Frontal cortex (tissue), 4 donors: ENCODE data around the gene SHROOM3. TPM values are rescaled to one million over a fixed set of nuclear protein-coding genes. Genes with fewer than 3 reads are reported as not detected.
A peak's percentile ranks its signal among the peaks of the same experiment; 100 is the strongest.

Experiments
- DNase-seq, 2 donors: peaks; one replicate each; pipeline ENCODE4 v3.0.0; 2012; ENCODE audit warnings: low spot score in 2 of 2
- FAIRE-seq: peaks from 2 replicates; lab custom pipeline; 2012; peaks lifted over from hg19 to GRCh38; lab: Jason Lieb, UNC
- total RNA-seq: library from RNA; depleted of rRNA; stranded (reverse); fragments of >200 nt; gene quantifications from one replicate; pipeline ENCODE4 v1.2.3, GENCODE V29; 2014
- donor health status: control.
- donor health status: control.
- donor health status: control.

Gene SHROOM3
- total RNA-seq, 1 donor from 2014 or later: 9.8 TPM

DNA sequence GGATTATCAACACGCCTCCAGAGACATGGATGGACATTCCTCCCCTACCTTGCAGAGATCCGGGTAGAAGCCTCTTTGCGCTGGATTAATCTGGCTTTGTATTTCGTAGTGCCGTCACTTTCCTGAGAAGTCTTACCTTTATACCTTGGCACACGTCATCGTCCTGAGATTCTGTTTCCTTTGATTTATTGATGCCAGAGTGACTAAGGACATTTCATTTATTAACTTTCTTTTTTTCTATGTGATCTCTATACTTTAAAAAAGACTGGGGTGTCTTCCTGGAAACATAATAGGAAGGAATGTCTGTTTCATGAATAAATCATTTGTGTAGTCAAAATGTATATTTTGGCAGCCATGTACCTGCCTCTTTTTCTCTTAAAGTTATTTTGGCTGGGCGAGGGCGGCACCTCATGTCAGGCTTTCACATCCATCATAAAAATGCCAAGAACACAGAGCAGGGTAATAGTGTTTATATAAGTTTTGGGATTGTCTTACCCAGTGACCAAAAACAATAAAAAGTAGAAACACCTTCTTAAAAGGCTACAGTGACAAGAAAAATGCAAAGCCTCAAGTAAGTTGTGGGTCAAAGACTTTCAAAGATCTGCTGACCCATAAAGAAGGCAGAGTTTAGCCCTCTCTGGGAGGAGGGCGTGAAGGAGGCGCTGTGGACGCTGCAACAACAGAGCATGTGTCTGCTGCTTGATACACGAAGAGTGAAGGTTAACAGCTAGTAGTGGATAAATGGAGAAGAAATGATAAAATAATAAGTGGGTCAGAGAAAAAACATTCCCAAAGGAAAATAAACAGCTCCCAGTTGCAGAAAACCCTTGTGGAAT, 124.4 kb downstream of the SHROOM3 start:
- FAIRE-seq (no peak), DNase-seq (no peak)

DNA sequence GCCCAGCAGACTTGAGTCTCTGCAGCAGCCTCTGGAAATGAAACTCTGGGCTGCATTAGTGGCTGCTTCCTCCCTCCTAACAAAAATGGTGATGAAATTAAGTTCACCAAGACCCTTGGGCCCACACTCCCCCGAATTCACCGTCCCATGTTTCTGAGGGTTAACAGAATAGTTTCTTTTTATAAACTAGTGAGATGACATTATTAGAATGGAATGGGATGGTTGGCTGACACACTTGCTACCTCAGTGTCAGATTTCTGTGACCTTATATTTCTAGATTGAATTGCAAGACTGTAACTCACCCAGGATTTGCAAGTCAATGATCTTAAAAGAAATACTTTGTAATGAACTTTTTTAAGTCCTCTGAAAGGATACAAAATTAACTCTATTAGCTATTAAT, 127.1 kb downstream of the SHROOM3 start:
- no peak for DNase-seq
- no peak for FAIRE-seq

DNA sequence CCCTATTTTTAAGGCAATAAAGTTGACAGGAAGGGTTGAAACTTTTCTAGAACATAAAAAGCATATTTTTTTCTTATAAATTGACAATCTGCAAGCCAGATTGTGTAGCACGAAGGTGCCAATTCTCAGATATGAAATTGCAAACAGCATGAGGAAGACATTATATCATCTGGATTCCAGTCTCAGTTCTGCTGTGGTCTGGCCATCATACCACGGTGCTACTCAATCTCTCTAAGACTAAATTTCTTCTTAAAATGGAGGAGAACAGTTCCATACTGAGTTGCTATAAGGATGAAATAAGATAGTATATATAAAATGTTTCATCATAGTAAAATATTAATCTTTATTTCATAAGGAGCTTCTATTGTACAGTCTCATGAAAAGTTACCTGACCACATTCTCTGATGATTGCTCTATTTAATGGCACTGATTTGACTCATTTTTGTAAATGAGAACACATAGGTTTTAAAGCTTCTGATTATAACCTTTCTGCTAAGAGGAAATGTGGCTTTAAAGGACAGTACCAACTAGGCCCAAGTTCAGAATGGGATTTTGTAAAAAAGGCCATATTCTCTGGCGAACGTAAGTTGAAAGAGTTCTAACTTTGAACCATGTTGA, 127.9 kb downstream of the SHROOM3 start:
- DNase-seq: no peak
- no peak for FAIRE-seq

DNA sequence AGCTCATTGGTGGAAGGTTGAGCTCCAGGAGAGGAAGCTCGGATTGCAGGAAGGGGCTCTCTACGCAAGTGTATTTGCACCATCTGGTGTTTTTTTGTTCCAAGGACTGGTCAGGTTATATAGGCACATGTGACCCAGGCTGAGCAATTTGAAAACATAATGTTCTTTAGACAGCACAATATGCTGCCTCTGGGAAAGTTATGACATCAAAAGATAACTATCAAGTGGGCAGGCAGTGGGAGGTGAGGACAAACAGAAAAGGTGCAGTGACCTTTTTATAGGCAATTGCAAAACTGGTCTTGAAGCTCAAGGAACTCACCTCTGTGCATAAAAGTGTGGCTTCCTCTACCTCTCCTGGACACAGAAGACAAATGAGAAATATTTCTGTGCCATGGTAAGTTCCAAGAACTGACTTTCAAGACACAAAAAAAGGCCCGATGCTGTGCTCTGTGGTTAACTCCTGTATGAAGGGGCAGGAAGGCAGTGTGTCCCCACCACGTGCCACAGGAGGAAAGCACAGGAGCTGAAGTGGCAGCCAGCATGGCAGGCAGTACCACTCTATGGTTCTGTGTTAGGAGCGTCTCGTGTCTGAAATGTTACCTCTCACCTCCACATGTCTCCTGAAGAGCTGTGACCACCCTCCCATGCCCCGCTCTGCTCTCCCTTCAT, 128.6 kb downstream of the SHROOM3 start:
- no peak for FAIRE-seq
- DNase-seq: no peak

DNA sequence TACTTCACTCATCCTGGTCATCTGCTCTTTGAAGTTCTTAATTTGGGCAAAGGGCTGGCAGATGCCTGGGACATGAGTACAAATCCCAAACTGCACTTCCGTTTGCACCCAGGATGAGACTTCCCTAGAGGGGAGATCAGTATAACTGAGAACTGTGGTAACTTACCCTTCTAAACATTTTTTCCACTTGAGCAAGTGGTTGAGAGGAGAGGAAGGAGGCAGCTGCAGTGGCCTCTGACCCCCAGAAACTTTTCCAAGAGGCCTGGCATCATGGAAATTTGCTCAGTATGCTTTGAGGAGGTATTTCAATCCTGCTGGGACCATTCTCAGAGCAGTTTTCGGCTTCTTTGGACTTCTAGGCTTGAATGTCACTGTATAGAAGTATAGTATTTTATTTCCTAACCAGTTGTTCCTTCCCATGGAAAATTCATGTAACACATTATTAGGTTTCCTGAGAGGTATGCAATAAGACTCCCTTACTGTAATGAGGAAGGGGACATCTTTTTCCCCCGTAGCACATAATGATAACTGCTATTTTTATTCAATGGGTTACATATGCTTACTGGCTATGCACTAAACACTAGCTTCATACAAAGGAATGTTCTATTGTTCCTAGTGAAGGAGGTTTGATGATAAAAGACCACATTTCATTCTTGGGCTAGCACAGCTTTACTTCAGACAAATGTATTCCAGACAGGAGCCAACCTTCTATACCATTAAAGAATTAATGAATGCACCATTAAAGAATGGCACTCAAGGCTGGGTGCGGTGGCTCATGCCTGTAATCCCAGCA, 129.3 kb downstream of the SHROOM3 start:
- FAIRE-seq: no peak

DNA sequence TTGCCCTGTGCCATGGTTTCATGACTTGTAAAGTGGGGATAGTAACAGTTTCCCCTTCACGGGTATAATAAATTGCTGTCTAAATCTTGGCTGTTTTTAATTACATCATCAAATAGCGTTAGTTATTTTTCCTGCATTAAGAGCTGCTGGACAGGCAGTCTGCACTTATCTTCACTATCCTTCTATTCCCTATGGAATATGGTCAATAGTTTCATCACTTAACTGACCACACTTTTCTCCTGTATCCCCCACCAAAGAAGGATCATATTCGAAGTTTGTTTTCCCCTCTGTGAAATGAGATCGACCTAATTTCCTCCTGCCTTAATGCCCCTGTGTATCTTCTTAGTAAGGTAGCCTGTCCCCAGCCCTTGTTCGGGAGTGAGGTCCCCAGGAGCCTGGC, 133.2 kb downstream of the SHROOM3 start:
- FAIRE-seq: no peak
- DNase-seq: no peak

More for the DNA sequence above, 129.3 kb downstream of the SHROOM3 start:
- DNase-seq: no peak

DNA sequence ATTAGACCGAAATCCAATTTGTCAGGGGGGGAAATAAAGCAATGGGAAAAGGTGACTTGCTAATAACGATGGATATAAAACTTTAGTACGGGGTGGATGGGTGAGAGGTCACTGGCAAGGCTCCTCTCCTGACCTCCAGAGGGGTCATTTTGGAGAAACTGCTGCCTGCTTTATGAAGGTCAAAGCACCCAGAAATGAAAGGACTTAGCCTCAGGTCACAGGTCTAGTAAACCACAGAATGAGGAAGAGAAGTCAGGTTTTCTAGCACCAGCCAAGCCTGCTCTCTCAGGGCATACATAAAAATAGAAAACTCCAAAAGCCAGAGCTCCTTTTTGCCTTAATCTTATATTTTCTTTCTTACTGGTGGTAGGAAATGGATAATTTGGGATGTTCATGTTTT, 134.2 kb downstream of the SHROOM3 start:
- FAIRE-seq: no peak

DNA sequence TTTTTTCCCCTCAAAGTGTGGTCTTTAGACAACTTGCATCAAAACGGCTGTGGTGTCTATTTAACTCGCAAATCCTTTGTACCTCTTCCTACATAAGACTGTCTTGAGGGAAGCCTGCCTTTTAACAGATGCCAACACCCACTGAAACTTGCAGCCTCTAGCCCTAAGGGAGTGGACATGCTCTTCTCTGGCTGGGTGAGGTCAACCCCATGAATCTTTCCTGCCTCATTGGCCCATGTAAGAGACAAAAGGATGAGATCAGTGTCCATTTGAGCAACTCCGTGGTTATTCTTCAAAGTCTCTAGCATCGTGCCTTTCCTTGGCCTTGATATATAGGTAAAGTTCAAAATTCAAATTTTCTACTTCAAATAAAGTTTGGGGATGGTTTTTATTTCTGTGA, 134.7 kb downstream of the SHROOM3 start:
- FAIRE-seq (no peak), DNase-seq (no peak)

More for the DNA sequence above, 134.2 kb downstream of the SHROOM3 start:
- DNase-seq: no peak

DNA sequence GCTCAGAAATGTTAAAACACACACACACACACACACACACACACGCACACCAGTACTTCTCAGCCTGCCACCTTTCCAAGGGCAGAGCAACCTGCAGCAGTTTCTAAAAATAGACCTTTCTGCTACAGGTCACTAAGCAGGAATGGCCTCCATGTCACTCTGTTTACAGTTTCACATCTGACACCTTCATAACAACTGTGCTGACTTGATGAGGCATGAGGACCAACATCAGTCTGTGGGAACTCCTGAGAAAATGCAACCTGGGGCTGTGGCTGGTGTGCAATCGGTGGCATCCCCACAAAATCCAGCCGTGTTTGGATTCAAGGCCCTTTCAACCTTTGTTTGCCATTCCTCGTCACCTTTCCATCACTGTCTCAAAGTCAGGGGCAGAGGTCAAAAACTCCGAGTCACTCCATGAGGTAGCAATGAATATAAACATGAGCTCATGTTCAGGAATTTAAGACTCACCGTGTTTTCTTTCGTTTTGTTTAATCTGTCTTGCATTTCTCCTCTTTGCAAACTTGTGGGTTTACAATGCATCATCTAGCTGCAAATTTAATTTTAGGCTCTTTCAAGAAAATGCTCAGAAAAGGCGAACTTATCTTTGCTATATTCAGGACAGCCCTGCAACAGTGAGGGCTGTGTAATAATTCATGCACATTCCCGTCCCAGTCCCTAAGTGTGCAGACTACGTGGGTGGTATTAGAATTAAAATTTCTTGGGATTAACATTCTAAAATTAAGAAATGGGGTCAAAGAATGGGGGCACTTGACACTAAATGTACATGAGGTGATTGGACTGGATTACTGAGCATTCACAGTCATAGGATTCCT, 135.3 kb downstream of the SHROOM3 start:
- no peak for DNase-seq
- FAIRE-seq: no peak

DNA sequence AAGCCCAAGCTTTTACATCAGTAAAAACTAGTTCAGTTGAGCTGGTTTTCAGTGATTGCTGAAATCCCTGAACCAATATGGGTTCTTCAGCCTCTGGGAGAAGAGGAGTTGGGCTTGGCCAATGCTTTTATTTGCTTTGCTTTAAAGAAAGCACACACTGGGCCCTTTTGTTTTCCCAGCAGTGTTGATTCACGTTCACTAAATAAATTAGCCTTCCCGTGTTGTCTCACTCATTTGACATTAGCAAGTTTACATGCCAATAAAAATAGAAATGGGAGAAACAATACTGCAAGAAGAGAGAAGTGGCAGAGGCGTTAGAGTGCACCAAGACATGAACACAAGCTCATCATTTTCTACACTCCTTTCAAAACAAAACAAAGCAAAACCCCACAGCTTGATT, 136.2 kb downstream of the SHROOM3 start:
- no peak for DNase-seq
- no peak for FAIRE-seq

DNA sequence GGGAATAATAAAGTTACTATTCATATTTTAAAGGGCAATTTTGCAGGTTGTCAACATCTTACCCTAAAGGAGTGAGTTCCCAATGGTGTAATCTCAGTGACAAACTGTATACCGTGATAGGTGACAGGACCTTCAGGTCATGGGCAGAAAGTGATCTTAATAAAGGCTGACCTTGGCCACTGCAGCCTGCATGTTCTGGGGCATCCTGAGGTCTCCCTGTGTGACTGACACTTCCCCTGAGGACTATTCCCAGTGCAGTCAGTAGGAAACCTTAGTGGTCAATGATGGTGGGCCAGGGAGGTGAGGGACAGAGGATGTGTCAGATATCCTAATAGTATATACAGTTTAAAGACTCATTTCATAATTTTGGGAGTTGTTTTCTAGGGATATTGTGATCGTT, 137.2 kb downstream of the SHROOM3 start:
- FAIRE-seq (no peak), DNase-seq (no peak)

DNA sequence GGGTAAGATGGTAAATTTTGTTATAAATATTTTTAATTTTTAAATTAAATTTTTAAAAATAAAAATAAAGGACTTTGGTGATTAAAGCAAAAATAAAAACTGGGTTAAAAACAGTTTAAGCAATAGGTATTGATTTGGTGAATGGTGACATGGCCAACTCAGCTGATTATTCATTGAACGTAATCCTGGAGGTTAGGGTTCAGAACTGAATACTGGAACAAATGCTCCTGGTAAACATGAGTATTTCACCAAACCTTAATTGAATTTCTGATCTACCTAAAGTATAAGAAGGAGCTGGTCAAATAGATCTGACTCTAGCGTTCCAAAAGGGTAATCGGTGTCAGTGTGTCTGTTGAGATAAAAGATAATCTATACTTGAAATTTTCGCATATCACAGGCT, 141.8 kb downstream of the SHROOM3 start:
- FAIRE-seq (peak; percentile 64), DNase-seq (no peak)

DNA sequence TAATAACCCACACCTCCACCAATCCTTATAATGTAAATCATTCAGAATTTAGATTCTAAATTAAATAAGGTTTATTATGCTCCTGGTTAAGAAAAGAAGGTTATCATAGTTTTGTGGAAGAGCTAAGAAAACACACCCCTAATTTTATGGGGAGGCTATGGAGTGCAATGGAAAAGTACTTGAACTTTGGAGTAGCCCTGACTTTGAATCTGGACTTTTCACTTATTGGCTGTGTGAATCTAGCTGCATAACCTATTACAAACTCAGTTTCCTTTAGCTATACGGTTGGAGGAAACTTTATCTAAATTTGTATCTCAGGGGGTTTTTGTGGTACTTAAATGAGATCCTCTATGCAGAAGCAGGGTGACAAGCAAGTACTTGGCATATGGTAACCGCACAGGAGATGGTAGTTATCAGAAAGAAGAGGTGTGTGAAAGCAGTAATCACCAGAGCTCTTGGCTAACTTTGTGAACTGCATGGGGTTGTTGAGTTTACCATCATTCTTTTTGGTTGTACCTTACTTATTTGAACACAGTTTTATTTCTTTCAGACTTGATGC, 143.1 kb downstream of the SHROOM3 start:
- DNase-seq (no peak), FAIRE-seq (no peak)

DNA sequence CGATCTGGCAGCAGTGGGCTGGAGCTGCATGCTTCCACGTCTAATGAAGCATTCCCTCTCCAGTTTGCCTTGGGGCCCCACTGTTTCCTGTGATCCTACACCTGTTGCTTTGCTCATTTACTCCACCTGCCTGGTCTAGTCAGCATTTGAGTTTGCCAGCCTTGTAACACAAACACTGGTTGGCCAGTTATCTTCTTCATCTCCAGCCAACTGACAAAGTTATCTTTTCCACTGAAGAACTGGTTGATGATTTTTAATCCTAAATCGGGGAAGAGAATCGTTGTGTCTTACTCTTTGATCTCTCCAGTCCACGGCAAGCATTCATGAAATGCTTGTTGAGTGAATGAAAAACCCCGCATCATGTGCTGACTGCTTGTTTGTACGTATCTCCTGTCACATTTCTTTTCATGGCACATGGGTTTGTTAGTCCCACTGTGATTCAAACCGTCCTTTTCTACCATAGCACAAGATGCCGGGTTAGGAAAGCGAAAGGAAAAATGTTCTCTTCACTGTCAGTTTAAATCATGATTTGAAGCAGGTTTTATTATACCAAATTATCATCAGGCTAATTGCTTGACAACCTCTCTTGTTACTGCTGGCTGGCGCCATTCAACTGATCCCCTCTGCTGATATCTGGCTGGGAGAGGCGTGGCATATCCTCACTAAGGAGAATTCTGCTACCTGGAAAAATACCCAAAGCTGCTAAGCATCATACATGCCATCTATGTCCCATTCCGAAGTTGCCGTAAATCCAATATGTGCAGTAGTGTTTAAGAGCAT, 144.8 kb downstream of the SHROOM3 start:
- no peak for FAIRE-seq
- DNase-seq: no peak

DNA sequence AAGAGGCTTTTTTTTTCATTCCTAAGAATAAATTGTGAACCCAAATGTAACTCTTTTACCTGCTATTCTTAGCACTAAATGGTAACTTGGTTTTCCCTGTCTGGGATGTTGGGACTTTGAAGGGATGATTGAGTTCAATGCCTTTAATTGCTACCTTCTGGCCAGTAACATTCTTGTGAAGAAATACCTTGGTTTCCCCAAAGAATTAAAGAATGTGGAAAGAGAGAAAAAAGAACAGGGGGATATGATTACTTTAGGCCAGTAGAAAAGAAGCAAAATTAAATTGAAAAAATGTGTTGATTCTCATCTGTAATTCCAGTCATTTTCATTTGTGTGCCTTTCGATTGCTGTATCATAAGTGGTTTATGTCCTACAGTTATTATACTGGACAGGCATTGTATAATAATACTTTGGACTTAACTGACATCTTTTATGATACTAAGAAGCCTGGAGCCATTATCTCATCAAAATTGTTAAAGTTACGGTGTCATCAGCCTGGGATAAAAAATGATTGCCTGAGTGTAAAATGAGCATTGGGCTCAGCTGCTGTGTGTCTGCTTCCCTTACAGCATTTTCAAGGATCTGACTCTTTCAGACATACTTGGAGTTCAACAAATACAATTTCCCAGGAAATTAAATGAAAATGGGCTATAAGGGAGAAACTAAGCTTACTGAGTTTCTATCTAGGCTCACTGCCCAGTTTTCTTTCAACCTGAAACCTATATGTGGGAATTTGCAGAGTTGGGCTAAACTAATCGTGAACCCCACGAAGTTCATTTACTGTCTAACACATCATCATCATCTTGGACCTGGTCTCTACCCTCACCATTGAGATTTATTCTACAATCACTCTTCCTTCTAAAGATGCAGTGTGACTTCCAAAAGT, 146.3 kb downstream of the SHROOM3 start:
- FAIRE-seq (no peak), DNase-seq (no peak)

DNA sequence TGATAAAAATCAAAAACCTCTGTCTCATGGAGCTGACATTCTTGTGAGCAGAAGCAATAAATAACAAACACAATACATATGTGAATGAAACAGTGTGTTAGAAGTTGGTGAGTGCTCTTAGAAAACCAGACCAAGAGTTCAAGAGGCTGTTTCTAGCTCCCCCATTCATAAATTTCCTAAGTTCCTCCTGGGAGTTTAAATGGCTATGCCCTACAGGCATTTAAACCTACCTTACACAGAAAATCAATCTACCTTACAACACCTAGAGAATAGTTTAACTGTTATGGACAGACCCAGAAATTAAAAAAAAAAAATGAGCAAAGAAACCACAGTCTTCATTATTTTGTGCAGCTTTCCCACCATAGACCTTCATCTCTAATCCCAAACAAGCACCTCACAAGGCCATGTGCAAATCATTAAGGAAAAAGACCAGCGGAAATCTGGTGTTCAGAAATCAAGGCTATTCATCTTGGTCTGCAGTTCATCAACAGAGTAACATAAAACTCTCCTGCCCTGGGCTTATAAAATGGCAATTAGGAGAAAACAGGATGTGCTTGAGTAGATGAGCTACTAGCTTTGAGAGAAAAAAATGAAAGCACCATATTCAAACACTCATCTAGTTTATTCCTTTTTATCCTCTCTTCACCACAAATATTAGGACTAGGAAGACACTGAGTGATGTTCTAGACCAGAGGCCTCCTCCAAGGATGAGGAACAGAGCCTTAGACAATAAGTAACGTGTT, 147.2 kb downstream of the SHROOM3 start:
- FAIRE-seq (no peak), DNase-seq (no peak)

DNA sequence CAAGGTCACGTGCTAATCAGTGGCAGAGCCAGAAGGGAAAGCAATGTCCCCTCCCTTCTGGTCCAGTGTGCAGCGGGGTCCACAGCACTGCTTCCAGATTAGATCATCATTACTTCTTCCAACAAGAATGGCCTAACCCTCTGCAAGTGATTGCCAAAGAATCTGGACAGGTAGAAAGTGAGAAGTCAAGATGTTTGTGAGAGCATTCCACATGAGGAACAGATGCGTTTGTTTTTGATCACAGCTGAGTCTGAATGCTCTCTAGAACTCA, 147.7 kb downstream of the SHROOM3 start:
- no peak for FAIRE-seq

More for the DNA sequence above, 147.7 kb downstream of the SHROOM3 start:
- DNase-seq: no peak
